HepG2 (cell line): ENCODE measurements around the gene COX14. TPM values are rescaled to one million over a fixed set of nuclear protein-coding genes. Genes with fewer than 3 reads are reported as not detected.

Experiments used
- AHR ChIP-seq: IDR thresholded peaks from 2 replicates; pipeline ENCODE4 v1.6.1; 2018; ENCODE audit warnings: missing genetic modification reagents, missing compliant biosample characterization
- GABPB1 ChIP-seq: IDR thresholded peaks from 2 replicates; pipeline ENCODE4 v1.6.1; 2016; ENCODE audit warnings: mild to moderate bottlenecking, missing genetic modification reagents, moderate library complexity, missing compliant biosample characterization
- GLI4 ChIP-seq: sonication (generic); formaldehyde crosslinking; IDR thresholded peaks from 2 replicates; pipeline ENCODE4 v1.5.1; 2020; ENCODE audit warnings: missing genetic modification reagents, mild to moderate bottlenecking, moderate library complexity, borderline replicate concordance
- HIVEP1 ChIP-seq: sonication (generic); formaldehyde crosslinking; IDR thresholded peaks from 2 replicates; pipeline ENCODE4 v1.4.0; 2020; ENCODE audit warnings: mild to moderate bottlenecking, missing genetic modification reagents
- KDM5A ChIP-seq: fragments of 200-600 bp; sonication (generic); IDR thresholded peaks from 2 replicates; pipeline ENCODE4 v1.7.0; 2018; ENCODE audit warnings: antibody characterized with exemption, mild to moderate bottlenecking, low read length, borderline replicate concordance
- PHB2 ChIP-seq: fragments of 450-650 bp; IDR thresholded peaks from 2 replicates; pipeline ENCODE4 v1.6.1; 2018; ENCODE audit not compliant: partially characterized antibody
- SMYD3 ChIP-seq: sonication (generic); formaldehyde crosslinking; IDR thresholded peaks from 2 replicates; pipeline ENCODE4 v1.8.1; 2023; ENCODE audit warnings: mild to moderate bottlenecking, missing genetic modification reagents
- SP2 ChIP-seq: sonication (generic); formaldehyde crosslinking; IDR thresholded peaks from 2 replicates; pipeline ENCODE4 v1.5.1; 2020; ENCODE audit warnings: mild to moderate bottlenecking, missing genetic modification reagents
- TBX2 ChIP-seq: sonication (generic); formaldehyde crosslinking; IDR thresholded peaks from 2 replicates; pipeline ENCODE4 v1.5.0; 2020; ENCODE audit warnings: missing genetic modification reagents, mild to moderate bottlenecking, borderline replicate concordance
- ZNF317 ChIP-seq: sonication (generic); formaldehyde crosslinking; IDR thresholded peaks from 2 replicates; pipeline ENCODE4 v1.5.0; 2020; ENCODE audit warnings: mild to moderate bottlenecking, missing genetic modification reagents
- ZNF354B ChIP-seq: sonication (generic); formaldehyde crosslinking; IDR thresholded peaks from 2 replicates; pipeline ENCODE4 v1.8.0; 2022; ENCODE audit warnings: mild to moderate bottlenecking, missing genetic modification reagents
- ZNF441 ChIP-seq: sonication (generic); formaldehyde crosslinking; IDR thresholded peaks from 2 replicates; pipeline ENCODE4 v1.7.0; 2021; ENCODE audit warnings: missing genetic modification reagents, borderline replicate concordance
- ZNF572 ChIP-seq: sonication (generic); formaldehyde crosslinking; IDR thresholded peaks from 2 replicates; pipeline ENCODE4 v1.5.1; 2020; ENCODE audit warnings: mild to moderate bottlenecking, missing genetic modification reagents
- ZNF577 ChIP-seq: sonication (generic); formaldehyde crosslinking; IDR thresholded peaks from 2 replicates; pipeline ENCODE4 v1.4.0; 2020; ENCODE audit warnings: mild to moderate bottlenecking, low read depth, missing genetic modification reagents, borderline replicate concordance
- polyA plus RNA-seq, 8 experiments: library from polyadenylated mRNA; depleted of rRNA in 3 of 8; stranded (reverse) in 7 of 8; unstranded in 1 of 8; fragments of >200 nt; fragmentation: Illumina TruSeq in 4 of 8; extraction: Trizol in 4 of 8; gene quantifications; 2 replicates each; pipeline versions ENCODE4 v1.2.1 to v1.2.3, GENCODE V29; 2011 to 2016; ENCODE audit warnings: low read depth in 4 of 8, missing spikeins in 1 of 8, mixed read lengths in 1 of 8; ENCODE audit not compliant: insufficient read depth in 1 of 8
- total RNA-seq, 5 experiments: library from RNA; depleted of rRNA; stranded (reverse); fragments of >200 nt; fragmentation: Illumina TruSeq; extraction: Trizol; gene quantifications; 2 replicates each; pipeline ENCODE4 v1.2.3, GENCODE V29; 2016; ENCODE audit warnings: low read depth in 1 of 5
- TF ChIP-seq, protein P1 (sequence below): sonication (generic); formaldehyde crosslinking; IDR thresholded peaks from 2 replicates; pipeline ENCODE4 v1.9.0; 2021; ENCODE audit warnings: mild to moderate bottlenecking, missing genetic modification reagents
- TF ChIP-seq, protein P2 (sequence below): sonication (generic); formaldehyde crosslinking; IDR thresholded peaks from 2 replicates; pipeline ENCODE4 v1.5.0; 2020; ENCODE audit warnings: mild to moderate bottlenecking, missing genetic modification reagents, borderline replicate concordance
- TF ChIP-seq, protein P3 (sequence below): sonication (generic); formaldehyde crosslinking; IDR thresholded peaks from 2 replicates; pipeline ENCODE4 v1.4.0; 2020; ENCODE audit warnings: missing genetic modification reagents

The COX14 gene
- total and polyA plus RNA-seq, 2 of the 13 experiments (the other 11 are each of a cell fraction or from before 2014, with no cell fraction given), result 53.0 to 71.6 TPM

DNA sequence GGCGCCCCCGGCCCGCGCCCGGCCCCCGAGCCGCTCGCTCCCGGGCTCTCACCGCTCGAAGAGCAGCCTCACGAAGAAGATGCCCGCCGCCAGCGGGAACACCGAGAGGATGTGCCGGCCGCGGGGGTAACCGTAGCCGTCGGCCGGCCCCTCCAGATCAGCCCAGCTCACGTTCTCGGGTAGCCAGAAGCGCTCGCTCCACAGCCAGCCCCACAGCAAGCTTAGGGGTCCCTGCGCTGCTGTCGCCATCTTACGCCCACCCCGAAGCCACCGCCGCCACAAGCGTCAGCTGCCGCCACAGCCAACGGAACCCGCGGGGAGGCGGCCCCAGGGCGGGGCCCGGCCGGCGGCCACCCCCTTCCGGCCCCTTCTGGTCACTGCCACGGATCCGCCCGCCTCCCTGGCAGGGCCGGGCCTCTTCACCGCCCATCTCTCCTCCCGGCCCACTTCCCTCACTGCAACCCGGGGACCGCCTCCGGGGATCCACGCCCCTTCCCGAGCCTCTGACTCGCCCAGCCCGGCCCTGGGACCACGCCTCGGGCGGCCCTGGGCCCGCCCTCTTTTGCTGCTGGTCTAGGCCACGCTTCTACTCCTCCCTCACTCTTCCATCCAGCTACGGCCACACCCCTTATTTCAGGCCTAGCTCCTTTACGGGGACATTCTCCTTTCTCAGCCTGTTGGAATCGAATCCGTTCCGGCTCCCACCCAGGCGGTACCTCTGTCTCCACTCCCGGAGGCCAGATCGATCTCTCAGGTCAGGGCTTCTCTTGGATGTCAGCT, 55.2 kb downstream of the COX14 start, which contains the start of gene CERS5 (continued):
- TF ChIP-seq, protein P1, sequence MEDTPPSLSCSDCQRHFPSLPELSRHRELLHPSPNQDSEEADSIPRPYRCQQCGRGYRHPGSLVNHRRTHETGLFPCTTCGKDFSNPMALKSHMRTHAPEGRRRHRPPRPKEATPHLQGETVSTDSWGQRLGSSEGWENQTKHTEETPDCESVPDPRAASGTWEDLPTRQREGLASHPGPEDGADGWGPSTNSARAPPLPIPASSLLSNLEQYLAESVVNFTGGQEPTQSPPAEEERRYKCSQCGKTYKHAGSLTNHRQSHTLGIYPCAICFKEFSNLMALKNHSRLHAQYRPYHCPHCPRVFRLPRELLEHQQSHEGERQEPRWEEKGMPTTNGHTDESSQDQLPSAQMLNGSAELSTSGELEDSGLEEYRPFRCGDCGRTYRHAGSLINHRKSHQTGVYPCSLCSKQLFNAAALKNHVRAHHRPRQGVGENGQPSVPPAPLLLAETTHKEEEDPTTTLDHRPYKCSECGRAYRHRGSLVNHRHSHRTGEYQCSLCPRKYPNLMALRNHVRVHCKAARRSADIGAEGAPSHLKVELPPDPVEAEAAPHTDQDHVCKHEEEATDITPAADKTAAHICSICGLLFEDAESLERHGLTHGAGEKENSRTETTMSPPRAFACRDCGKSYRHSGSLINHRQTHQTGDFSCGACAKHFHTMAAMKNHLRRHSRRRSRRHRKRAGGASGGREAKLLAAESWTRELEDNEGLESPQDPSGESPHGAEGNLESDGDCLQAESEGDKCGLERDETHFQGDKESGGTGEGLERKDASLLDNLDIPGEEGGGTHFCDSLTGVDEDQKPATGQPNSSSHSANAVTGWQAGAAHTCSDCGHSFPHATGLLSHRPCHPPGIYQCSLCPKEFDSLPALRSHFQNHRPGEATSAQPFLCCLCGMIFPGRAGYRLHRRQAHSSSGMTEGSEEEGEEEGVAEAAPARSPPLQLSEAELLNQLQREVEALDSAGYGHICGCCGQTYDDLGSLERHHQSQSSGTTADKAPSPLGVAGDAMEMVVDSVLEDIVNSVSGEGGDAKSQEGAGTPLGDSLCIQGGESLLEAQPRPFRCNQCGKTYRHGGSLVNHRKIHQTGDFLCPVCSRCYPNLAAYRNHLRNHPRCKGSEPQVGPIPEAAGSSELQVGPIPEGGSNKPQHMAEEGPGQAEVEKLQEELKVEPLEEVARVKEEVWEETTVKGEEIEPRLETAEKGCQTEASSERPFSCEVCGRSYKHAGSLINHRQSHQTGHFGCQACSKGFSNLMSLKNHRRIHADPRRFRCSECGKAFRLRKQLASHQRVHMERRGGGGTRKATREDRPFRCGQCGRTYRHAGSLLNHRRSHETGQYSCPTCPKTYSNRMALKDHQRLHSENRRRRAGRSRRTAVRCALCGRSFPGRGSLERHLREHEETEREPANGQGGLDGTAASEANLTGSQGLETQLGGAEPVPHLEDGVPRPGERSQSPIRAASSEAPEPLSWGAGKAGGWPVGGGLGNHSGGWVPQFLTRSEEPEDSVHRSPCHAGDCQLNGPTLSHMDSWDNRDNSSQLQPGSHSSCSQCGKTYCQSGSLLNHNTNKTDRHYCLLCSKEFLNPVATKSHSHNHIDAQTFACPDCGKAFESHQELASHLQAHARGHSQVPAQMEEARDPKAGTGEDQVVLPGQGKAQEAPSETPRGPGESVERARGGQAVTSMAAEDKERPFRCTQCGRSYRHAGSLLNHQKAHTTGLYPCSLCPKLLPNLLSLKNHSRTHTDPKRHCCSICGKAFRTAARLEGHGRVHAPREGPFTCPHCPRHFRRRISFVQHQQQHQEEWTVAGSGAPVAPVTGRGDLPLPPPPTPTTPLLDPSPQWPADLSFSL, result no peak
- TF ChIP-seq HIVEP1 (CRISPR knock-in tag), result no peak
- TF ChIP-seq, protein P2, sequence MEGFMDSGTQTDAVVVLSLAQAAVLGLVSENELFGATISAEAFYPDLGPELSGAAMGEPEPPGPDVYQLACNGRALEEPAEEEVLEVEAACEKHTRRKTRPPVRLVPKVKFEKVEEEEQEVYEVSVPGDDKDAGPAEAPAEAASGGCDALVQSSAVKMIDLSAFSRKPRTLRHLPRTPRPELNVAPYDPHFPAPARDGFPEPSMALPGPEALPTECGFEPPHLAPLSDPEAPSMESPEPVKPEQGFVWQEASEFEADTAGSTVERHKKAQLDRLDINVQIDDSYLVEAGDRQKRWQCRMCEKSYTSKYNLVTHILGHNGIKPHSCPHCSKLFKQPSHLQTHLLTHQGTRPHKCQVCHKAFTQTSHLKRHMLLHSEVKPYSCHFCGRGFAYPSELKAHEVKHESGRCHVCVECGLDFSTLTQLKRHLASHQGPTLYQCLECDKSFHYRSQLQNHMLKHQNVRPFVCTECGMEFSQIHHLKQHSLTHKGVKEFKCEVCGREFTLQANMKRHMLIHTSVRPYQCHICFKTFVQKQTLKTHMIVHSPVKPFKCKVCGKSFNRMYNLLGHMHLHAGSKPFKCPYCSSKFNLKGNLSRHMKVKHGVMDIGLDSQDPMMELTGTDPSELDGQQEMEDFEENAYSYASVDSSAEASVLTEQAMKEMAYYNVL, result peak; percentile 76; the same call in 1 of the 2 replicates
- peak; percentile 66; the same call in 1 of the 2 replicates for TF ChIP-seq ZNF441 (CRISPR knock-in tag)
- no peak for TF ChIP-seq ZNF354B (CRISPR knock-in tag)
- TF ChIP-seq PHB2, result no peak
- TF ChIP-seq GABPB1 (CRISPR knock-in tag), result peak; percentile 89
- peak; percentile 75; the same call in 1 of the 2 replicates for TF ChIP-seq TBX2 (CRISPR knock-in tag)
- TF ChIP-seq SP2, result no peak; the same call in 1 of the 2 replicates
- TF ChIP-seq, protein P3, sequence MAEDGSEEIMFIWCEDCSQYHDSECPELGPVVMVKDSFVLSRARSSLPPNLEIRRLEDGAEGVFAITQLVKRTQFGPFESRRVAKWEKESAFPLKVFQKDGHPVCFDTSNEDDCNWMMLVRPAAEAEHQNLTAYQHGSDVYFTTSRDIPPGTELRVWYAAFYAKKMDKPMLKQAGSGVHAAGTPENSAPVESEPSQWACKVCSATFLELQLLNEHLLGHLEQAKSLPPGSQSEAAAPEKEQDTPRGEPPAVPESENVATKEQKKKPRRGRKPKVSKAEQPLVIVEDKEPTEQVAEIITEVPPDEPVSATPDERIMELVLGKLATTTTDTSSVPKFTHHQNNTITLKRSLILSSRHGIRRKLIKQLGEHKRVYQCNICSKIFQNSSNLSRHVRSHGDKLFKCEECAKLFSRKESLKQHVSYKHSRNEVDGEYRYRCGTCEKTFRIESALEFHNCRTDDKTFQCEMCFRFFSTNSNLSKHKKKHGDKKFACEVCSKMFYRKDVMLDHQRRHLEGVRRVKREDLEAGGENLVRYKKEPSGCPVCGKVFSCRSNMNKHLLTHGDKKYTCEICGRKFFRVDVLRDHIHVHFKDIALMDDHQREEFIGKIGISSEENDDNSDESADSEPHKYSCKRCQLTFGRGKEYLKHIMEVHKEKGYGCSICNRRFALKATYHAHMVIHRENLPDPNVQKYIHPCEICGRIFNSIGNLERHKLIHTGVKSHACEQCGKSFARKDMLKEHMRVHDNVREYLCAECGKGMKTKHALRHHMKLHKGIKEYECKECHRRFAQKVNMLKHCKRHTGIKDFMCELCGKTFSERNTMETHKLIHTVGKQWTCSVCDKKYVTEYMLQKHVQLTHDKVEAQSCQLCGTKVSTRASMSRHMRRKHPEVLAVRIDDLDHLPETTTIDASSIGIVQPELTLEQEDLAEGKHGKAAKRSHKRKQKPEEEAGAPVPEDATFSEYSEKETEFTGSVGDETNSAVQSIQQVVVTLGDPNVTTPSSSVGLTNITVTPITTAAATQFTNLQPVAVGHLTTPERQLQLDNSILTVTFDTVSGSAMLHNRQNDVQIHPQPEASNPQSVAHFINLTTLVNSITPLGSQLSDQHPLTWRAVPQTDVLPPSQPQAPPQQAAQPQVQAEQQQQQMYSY, result peak; percentile 90
- TF ChIP-seq ZNF577 (CRISPR knock-in tag), result no peak
- TF ChIP-seq ZNF572 (CRISPR knock-in tag), result 0 out of 2 replicates have a peak, but pooled peaks have one; percentile 52
- TF ChIP-seq SMYD3 (CRISPR knock-in tag), result no peak
- no peak for TF ChIP-seq KDM5A
- no peak for TF ChIP-seq AHR (CRISPR knock-in tag)
- TF ChIP-seq GLI4, result no peak
- no peak; the same call in 1 of the 2 replicates for TF ChIP-seq ZNF317 (CRISPR knock-in tag)
